ENCODE measurements around the gene ZNF354B.

The ZNF354B gene

GRCh38 chr5:178931846-178932760 is 72.3 kb downstream of the ZNF354B start:
- H3K4me3 ChIP-seq (replicated peaks; ENCODE audit: low read depth, low read length): no peak overlapping the region
- DNase-seq (ENCODE audit: extremely low read depth, low read depth): no peak
- no peak for TF ChIP-seq CTCF (IDR thresholded peaks at IDR 0.05; ENCODE audit: low read depth, low read length, missing control alignments)

Data from HFF-Myc (cell line).